H1 (cell line): ENCODE measurements around the gene PLTP. TPM values are rescaled to one million over a fixed set of nuclear protein-coding genes. Genes with fewer than 3 reads are reported as not detected.

Experiments
- CTCF ChIA-PET: fragments of 300-600 bp; sonication (Branson Sonifier 250); formaldehyde crosslinking; loops from one replicate; lab custom pipeline; 2021; ENCODE audit not compliant: partially characterized antibody; lab: Charles Lee
- POLR2A ChIA-PET: fragments of 300-600 bp; sonication (Branson Sonifier 250); formaldehyde crosslinking; loops from one replicate; lab custom pipeline; 2021; ENCODE audit warnings: inconsistent platforms; ENCODE audit not compliant: partially characterized antibody; lab: Charles Lee
- DNase-seq, 2 experiments: peaks; one replicate each; pipeline versions ENCODE4 v3.0.0 to v3.0.0-alpha.2; 2010 to 2022; ENCODE audit warnings: low spot score in 2 of 2, low read depth in 1 of 2, mixed read lengths in 1 of 2
- FAIRE-seq: peaks from 2 replicates; lab custom pipeline; 2011; peaks lifted over from hg19 to GRCh38; lab: Jason Lieb, UNC
- H2AFZ ChIP-seq: 2 replicates; pipeline ENCODE4 v1.8.1; 2012; ENCODE audit warnings: low read length, inconsistent platforms
- H2AK5ac ChIP-seq: 2 replicates; pipeline ENCODE4 v1.6.1; 2013; ENCODE audit warnings: low read depth, low read length
- H2BK120ac ChIP-seq: replicated peaks from 2 replicates; pipeline ENCODE3; 2013; ENCODE audit warnings: low read depth, low read length, inconsistent platforms
- H2BK12ac ChIP-seq: 2 replicates; pipeline ENCODE4 v1.6.1; 2013; ENCODE audit warnings: low read depth, low read length
- H2BK15ac ChIP-seq: 2 replicates; pipeline ENCODE4 v1.6.1; 2013; ENCODE audit warnings: low read length
- H2BK20ac ChIP-seq: 2 replicates; pipeline ENCODE4 v1.6.1; 2013; ENCODE audit warnings: low read length
- H2BK5ac ChIP-seq: 2 replicates; pipeline ENCODE4 v1.6.1; 2013; ENCODE audit warnings: low read depth, low read length
- H3K14ac ChIP-seq: 2 replicates; pipeline ENCODE4 v1.6.1; 2013; ENCODE audit warnings: inconsistent platforms; ENCODE audit not compliant: insufficient read length
- H3K18ac ChIP-seq: 2 replicates; pipeline ENCODE4 v1.6.1; 2013; ENCODE audit warnings: low read length; ENCODE audit errors: extremely low read depth
- H3K23ac ChIP-seq: 2 replicates; pipeline ENCODE4 v1.6.1; 2013; ENCODE audit warnings: inconsistent platforms; ENCODE audit not compliant: insufficient read length
- H3K23me2 ChIP-seq: 2 replicates; pipeline ENCODE4 v1.6.1; 2013; ENCODE audit warnings: low read depth, low read length
- H3K27ac ChIP-seq: 2 replicates; pipeline ENCODE4 v1.6.1; 2011; ENCODE audit warnings: low read depth, low read length, inconsistent platforms
- H3K27me3 ChIP-seq, 4 experiments: replicated peaks in 1 of 4; 1 replicate in 1 of 4; 2 replicates in 3 of 4; pipeline versions ENCODE4 v1.6.1 to v1.8.1; 2011 to 2013; ENCODE audit warnings: low read length in 3 of 4, mild to moderate bottlenecking in 3 of 4, inconsistent platforms in 2 of 4, mixed read lengths in 2 of 4, moderate library complexity in 1 of 4; ENCODE audit not compliant: control insufficient read depth in 3 of 4, insufficient read depth in 3 of 4; ENCODE audit errors: extremely low read depth in 1 of 4
- H3K36me3 ChIP-seq, 4 experiments: 2 replicates each; pipeline versions ENCODE4 v1.6.1 to v1.8.1; 2011 to 2013; ENCODE audit warnings: mild to moderate bottlenecking in 4 of 4, low read length in 3 of 4, moderate library complexity in 2 of 4, control low read depth in 1 of 4, inconsistent platforms in 1 of 4; ENCODE audit not compliant: insufficient read depth in 4 of 4, control insufficient read depth in 2 of 4
- H3K4ac ChIP-seq: replicated peaks from 2 replicates; pipeline ENCODE3; 2013; ENCODE audit warnings: low read length, low read depth, mixed read lengths, inconsistent platforms; ENCODE audit not compliant: insufficient read length
- H3K4me1 ChIP-seq, 4 experiments: replicated peaks in 1 of 4; 1 replicate in 1 of 4; 2 replicates in 3 of 4; pipeline versions ENCODE4 v1.6.1 to v1.8.1; 2011 to 2013; ENCODE audit warnings: low read length in 3 of 4, inconsistent platforms in 2 of 4, mixed read lengths in 1 of 4; ENCODE audit not compliant: insufficient read depth in 4 of 4, control insufficient read depth in 3 of 4
- H3K4me2 ChIP-seq, 2 experiments: 2 replicates each; pipeline versions ENCODE4 v1.6.1 to v1.8.1; 2011 to 2013; ENCODE audit warnings: low read depth in 2 of 2, low read length in 2 of 2, control low read depth in 1 of 2, inconsistent platforms in 1 of 2, mild to moderate bottlenecking in 1 of 2; ENCODE audit not compliant: insufficient read depth in 1 of 2
- H3K4me3 ChIP-seq, 4 experiments: fragments of 200-600, 300-600 bp in 1 of 4; sonication (generic), shearing (Covaris generic), sonication (Bioruptor Twin) in 1 of 4; 2 replicates each; pipeline versions ENCODE4 v1.5.1 to v1.8.1; 2011 to 2016; ENCODE audit warnings: low read length in 4 of 4, low read depth in 3 of 4, control low read depth in 2 of 4, inconsistent platforms in 2 of 4, mild to moderate bottlenecking in 2 of 4, mixed read lengths in 1 of 4, moderate library complexity in 1 of 4; ENCODE audit not compliant: insufficient read depth in 2 of 4; ENCODE audit errors: extremely low read depth in 1 of 4
- H3K56ac ChIP-seq: replicated peaks from 2 replicates; pipeline ENCODE3; 2013; ENCODE audit warnings: low read depth, mild to moderate bottlenecking, mixed read lengths, low read length, inconsistent platforms; ENCODE audit not compliant: insufficient read length
- H3K79me1 ChIP-seq: 2 replicates; pipeline ENCODE4 v1.6.1; 2013; ENCODE audit warnings: low read depth, low read length, control low read depth
- H3K79me2 ChIP-seq, 2 experiments: 2 replicates each; pipeline versions ENCODE4 v1.6.1 to v1.8.1; 2012 to 2013; ENCODE audit warnings: low read length in 2 of 2, mild to moderate bottlenecking in 2 of 2, inconsistent platforms in 1 of 2; ENCODE audit not compliant: insufficient read depth in 2 of 2, control insufficient read depth in 1 of 2
- H3K9ac ChIP-seq, 4 experiments: replicated peaks in 1 of 4; 1 replicate in 1 of 4; 2 replicates in 3 of 4; pipeline versions ENCODE4 v1.6.1 to v1.8.1; 2011 to 2013; ENCODE audit warnings: low read depth in 3 of 4, low read length in 3 of 4, control low read depth in 2 of 4, mild to moderate bottlenecking in 2 of 4, moderate library complexity in 2 of 4, inconsistent platforms in 1 of 4; ENCODE audit errors: extremely low read depth in 1 of 4
- H3K9me3 ChIP-seq, 2 experiments: 2 replicates each; pipeline versions ENCODE4 v1.6.1 to v1.8.1; 2012 to 2013; ENCODE audit warnings: mild to moderate bottlenecking in 2 of 2, moderate library complexity in 2 of 2, control low read depth in 1 of 2, inconsistent platforms in 1 of 2, low read depth in 1 of 2, low read length in 1 of 2, mixed read lengths in 1 of 2; ENCODE audit not compliant: insufficient read depth in 2 of 2
- H4K20me1 ChIP-seq, 2 experiments: replicated peaks in 1 of 2; 2 replicates each; pipeline versions ENCODE3 to v1.8.1; 2011 to 2013; ENCODE audit warnings: inconsistent platforms in 2 of 2, low read length in 2 of 2, mild to moderate bottlenecking in 1 of 2; ENCODE audit not compliant: insufficient read depth in 2 of 2, control insufficient read depth in 1 of 2
- H4K5ac ChIP-seq: 2 replicates; pipeline ENCODE4 v1.6.1; 2013; ENCODE audit warnings: low read length, low read depth, mixed read lengths, inconsistent platforms; ENCODE audit not compliant: insufficient read length
- H4K8ac ChIP-seq: 2 replicates; pipeline ENCODE4 v1.8.0; 2013; ENCODE audit warnings: mild to moderate bottlenecking, moderate library complexity, low read length, inconsistent platforms; ENCODE audit not compliant: insufficient read depth; ENCODE audit errors: extremely low read depth
- H4K91ac ChIP-seq: replicated peaks from 2 replicates; pipeline ENCODE3; 2013; ENCODE audit warnings: low read length, mixed read lengths, inconsistent platforms; ENCODE audit not compliant: insufficient read length
- HDAC2 ChIP-seq, 2 experiments: fragments of 300-600 bp in 1 of 2; sonication (generic) in 1 of 2; IDR thresholded peaks; 2 replicates each; pipeline ENCODE4 v1.6.1; 2011 to 2012; ENCODE audit warnings: low read depth in 2 of 2, low read length in 2 of 2, mild to moderate bottlenecking in 2 of 2, moderate library complexity in 2 of 2, borderline replicate concordance in 1 of 2, inconsistent platforms in 1 of 2
- POLR2AphosphoS5 ChIP-seq: IDR thresholded peaks from 2 replicates; pipeline ENCODE4 v1.6.1; 2011; ENCODE audit warnings: low read depth, low read length
- SP1 ChIP-seq: IDR thresholded peaks from 2 replicates; pipeline ENCODE4 v1.6.1; 2011; ENCODE audit warnings: low read depth, low read length
- WGBS, 2 experiments: shearing (Covaris generic) in 1 of 2; methylation state at CpG; one replicate each; pipeline versions ENCODE4 v1.1.6 to v1.1.7; 2013 to 2015; ENCODE audit warnings: low lambda C conversion rate in 2 of 2, mixed read lengths in 2 of 2, inconsistent platforms in 1 of 2, low coverage in 1 of 2, missing lambda C conversion rate in 1 of 2; ENCODE audit not compliant: insufficient replicate concordance in 2 of 2, insufficient coverage in 1 of 2, insufficient read length in 1 of 2; ENCODE audit errors: extremely low coverage in 1 of 2, missing lambda C conversion rate in 1 of 2; 5-methylcytosine and 5-hydroxymethylcytosine counted together
- polyA plus RNA-seq, 7 experiments: library from polyadenylated mRNA; depleted of rRNA in 3 of 7; stranded (reverse) in 5 of 7; unstranded in 2 of 7; fragments of >200 nt in 5 of 7; fragments of 200-250 nt in 2 of 7; gene quantifications; 1 replicate in 5 of 7; 2 replicates in 1 of 7; 4 replicates in 1 of 7; pipeline versions ENCODE4 v1.2.1 to v1.2.3, GENCODE V29; 2011 to 2013; ENCODE audit warnings: missing spikeins in 2 of 7, mixed read lengths in 2 of 7
- total RNA-seq: library from RNA; stranded (reverse); fragmentation: NEBNext Ultra II Directional; extraction: Animal tissue kit (Norgen Biotek cat#: 25700); gene quantifications from 2 replicates; pipeline ENCODE4 v1.2.1, GENCODE V29; 2021

PLTP gene
- total and polyA plus RNA-seq, 2 of the 8 experiments (the other 6 are each of a cell fraction or from before 2014, with no cell fraction given): 120 to 194 TPM

DNA sequence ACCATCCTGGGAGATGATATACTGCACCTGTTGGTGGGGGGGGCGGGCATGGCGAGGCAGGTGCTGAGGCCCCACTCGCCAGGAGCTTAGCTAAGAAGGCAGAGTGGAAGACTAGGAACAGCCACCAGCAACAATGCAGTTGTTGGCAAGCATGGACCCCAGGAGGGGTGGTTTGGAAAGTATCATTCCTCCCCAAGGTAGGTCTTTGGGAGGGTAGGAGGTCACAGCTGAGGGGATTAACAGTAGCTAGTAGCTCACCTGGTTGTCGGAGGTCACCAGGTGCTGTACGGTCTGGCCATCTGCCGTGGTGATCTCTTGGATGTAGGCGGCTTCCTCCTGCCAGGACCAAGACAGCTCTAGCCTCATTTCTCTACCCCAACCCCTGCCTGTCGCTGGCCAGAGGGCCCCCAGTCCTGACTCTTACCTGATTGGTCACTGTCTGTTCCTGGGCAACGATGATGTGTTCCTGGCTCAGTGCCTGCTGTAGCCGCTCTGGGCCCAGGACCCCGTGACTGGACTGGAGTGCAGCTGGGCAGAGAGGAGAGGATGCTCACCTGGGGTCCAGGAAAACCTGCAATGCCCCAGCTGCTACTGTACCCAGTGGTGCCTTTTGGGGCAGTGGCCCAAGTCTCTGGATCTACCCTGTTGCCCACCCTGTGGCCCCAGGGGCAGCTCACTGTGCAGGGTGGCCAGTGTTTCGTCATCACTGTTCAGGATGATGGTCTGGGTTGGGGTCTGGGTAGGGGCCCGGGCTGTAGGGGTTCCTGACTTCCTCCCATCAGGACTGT lies 37.8 kb upstream of the PLTP start:
- no peak overlapping the region for H2BK120ac ChIP-seq
- no peaks in the 10 kb centered on the region for H3K23me2 ChIP-seq
- ChIA-PET CTCF (interaction anchor here (0.7 to 8.7 kb wide), 7 partner anchors 11 to 62 kb away, joined by 3 to 82 read pairs (median 7); partner anchors contain the start of gene PCIF1), POLR2A (interaction anchor here (0.8 to 14.0 kb wide), 15 partner anchors 14 to 133 kb away, joined by 3 to 283 read pairs (median 5); partner anchors contain the start of genes CTSA, NEURL2, PCIF1 and PLTP)
- no peak overlapping the region for H2AFZ ChIP-seq
- H3K9ac ChIP-seq: no peak overlapping the region
- peaks cover 5% of the 10 kb centered on the region; the same call in 1 of the 2 replicates for H3K79me1 ChIP-seq
- no peak for FAIRE-seq
- no peak overlapping the region for H2BK20ac ChIP-seq
- H4K5ac ChIP-seq: no peak overlapping the region
- no peak overlapping the region for H3K18ac ChIP-seq
- WGBS, 2 experiments: 86% methylated on average over 12 of the region's 13 CpGs; no CpG with 5 or more reads in 1 of the 2 experiments
- H2BK12ac ChIP-seq: no peak overlapping the region
- no peaks in the 10 kb centered on the region for H3K9me3 ChIP-seq
- no peak overlapping the region for H2BK5ac ChIP-seq
- peaks cover 0 to 3% (median 1%) of the 10 kb centered on the region in 4 experiments; a peak in 1 of 7 replicates for H3K4me1 ChIP-seq
- H3K36me3 ChIP-seq: peaks cover 20 to 57% (median 34%) of the 10 kb centered on the region in 4 experiments
- H2AK5ac ChIP-seq: no peak overlapping the region
- no peaks in the 10 kb centered on the region for H3K27me3 ChIP-seq
- H3K56ac ChIP-seq: no peak overlapping the region
- no peak overlapping the region for H3K4me2 ChIP-seq
- H3K79me2 ChIP-seq: no peaks in the 10 kb centered on the region
- DNase-seq: no peak
- no peak overlapping the region for H3K23ac ChIP-seq
- H3K27ac ChIP-seq: no peak overlapping the region
- no peak overlapping the region for H3K4me3 ChIP-seq
- no peak overlapping the region for H3K4ac ChIP-seq
- H4K91ac ChIP-seq: no peak overlapping the region
- TF ChIP-seq SP1 (no peak), HDAC2 (IDR thresholded peaks at IDR 0.05; ENCODE audit: borderline replicate concordance in 1 of 2, low read depth in 2 of 2, low read length in 2 of 2) (no peak), POLR2AphosphoS5 (peak; percentile 18; the same call in 1 of the 2 replicates)
- peak overlapping the region; percentile 11; the same call in 1 of the 2 replicates for H4K8ac ChIP-seq
- H2BK15ac ChIP-seq: no peak overlapping the region
- no peak overlapping the region for H3K14ac ChIP-seq
- H4K20me1 ChIP-seq: peaks cover 0 to 13% of the 10 kb centered on the region in 2 experiments
